Stomach (tissue), 4 donors: ENCODE measurements around the gene SYT14.

Source experiments
- CTCF ChIP-seq, 7 experiments: fragments of 450-650 bp in 4 of 7; fragments of 200-600 bp in 3 of 7; sonication (generic) in 3 of 7; IDR thresholded peaks; one replicate each; pipeline ENCODE4 v1.5.1; 2016 to 2019; ENCODE audit warnings: antibody characterized with exemption in 7 of 7, control low read depth in 2 of 7, mild to moderate bottlenecking in 1 of 7
- EP300 ChIP-seq: sonication (generic); formaldehyde crosslinking; IDR thresholded peaks from one replicate; pipeline ENCODE4 v1.6.1; 2017; ENCODE audit warnings: antibody characterized with exemption
- POLR2A ChIP-seq, 4 donors: fragments of 450-650 bp; IDR thresholded peaks; one replicate each; pipeline ENCODE4 v1.6.1; 2016; ENCODE audit warnings: antibody characterized with exemption in 4 of 4, control low read depth in 2 of 4, mild to moderate bottlenecking in 1 of 4, moderate library complexity in 1 of 4
- POLR2AphosphoS5 ChIP-seq, 3 donors: sonication (generic); formaldehyde crosslinking; IDR thresholded peaks; one replicate each; pipeline ENCODE4 v1.6.1; 2016; ENCODE audit warnings: antibody characterized with exemption in 3 of 3

GRCh38 chr1:210070531-210070930 lies 132.5 kb downstream of the SYT14 start:
- TF ChIP-seq CTCF (IDR thresholded peaks at IDR 0.05) = no peak
- no peak for TF ChIP-seq POLR2AphosphoS5 (IDR thresholded peaks at IDR 0.05)
- no peak for TF ChIP-seq POLR2A (IDR thresholded peaks at IDR 0.05)
- no peak for TF ChIP-seq EP300
